ENCODE results near the gene GRM5. TPM values are rescaled to one million over a fixed set of nuclear protein-coding genes. Genes with fewer than 3 reads are reported as not detected.

Gene GRM5
- total and polyA plus RNA-seq, 2 donors (not counting 1 experiment from before 2014, with no cell fraction given): not detected

DNA sequence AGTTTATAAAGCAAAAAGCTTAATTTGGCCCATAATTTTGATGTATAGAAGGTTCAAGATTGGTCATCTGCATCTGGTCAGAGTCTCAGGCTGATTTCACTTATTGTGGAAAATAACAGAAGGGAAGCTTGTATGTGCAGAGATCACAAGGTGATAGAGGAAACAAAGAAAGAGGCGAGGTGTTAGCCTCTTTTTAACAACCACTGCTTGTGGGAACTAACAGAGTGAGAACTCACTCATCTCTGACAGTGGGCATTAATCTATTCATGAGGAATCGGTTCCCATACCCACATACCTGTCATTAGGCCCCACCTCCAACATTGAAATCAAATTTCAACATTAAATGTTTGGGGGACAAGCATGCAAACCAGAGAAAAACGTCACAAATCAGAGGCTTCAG is 250.3 kb downstream of the GRM5 start:
- no peaks in the 10 kb centered on the region for H3K9me3 ChIP-seq (ENCODE audit: control extremely low read depth in 1 of 3, control insufficient read depth in 2 of 3, insufficient read depth in 1 of 3, low read length in 2 of 3)
- H3K4me2 ChIP-seq (replicated peaks; ENCODE audit: low read depth, low read length, poor library complexity, severe bottlenecking): no peak overlapping the region
- ATAC-seq (ENCODE audit: low read depth) (no peak), DNase-seq (no peak)
- no peaks in the 10 kb centered on the region for H3K36me3 ChIP-seq (replicated peaks in 1 of 2; ENCODE audit: control extremely low read depth in 1 of 2, control insufficient read depth in 1 of 2, extremely low read depth in 1 of 2, insufficient read depth in 2 of 2, low read length in 1 of 2)
- H3K4me3 ChIP-seq (ENCODE audit: control extremely low read depth in 1 of 5, extremely low read depth in 1 of 5, insufficient read depth in 1 of 5, low read depth in 2 of 5, low read length in 4 of 5): no peak overlapping the region
- Mint-ChIP-seq H3K4me3 (no peak overlapping the region), H3K4me1 (no peaks in the 10 kb centered on the region), H3K9me3 (ENCODE audit: insufficient read depth) (no peaks in the 10 kb centered on the region), H3K27ac (no peak overlapping the region), H3K27me3 (no peaks in the 10 kb centered on the region)
- no peaks in the 10 kb centered on the region for H3K27me3 ChIP-seq (replicated peaks in 1 of 4; ENCODE audit: control extremely low read depth in 1 of 4, control insufficient read depth in 3 of 4, insufficient read depth in 4 of 4, low read length in 3 of 4)
- H3K4me1 ChIP-seq (ENCODE audit: control insufficient read depth in 2 of 2, insufficient read depth in 2 of 2, low read length in 2 of 2): no peaks in the 10 kb centered on the region
- H3K27ac ChIP-seq (ENCODE audit: low read length in 2 of 2): no peak overlapping the region
- intact Hi-C loops (cut with micrococcal nuclease): no loop called here
- CTCF ChIA-PET: no interaction called here
- H3K9ac ChIP-seq (ENCODE audit: low read length): no peak overlapping the region
- no peaks in the 10 kb centered on the region for H4K20me1 ChIP-seq (ENCODE audit: control insufficient read depth, insufficient read depth, low read length, poor library complexity, severe bottlenecking)
- no peaks in the 10 kb centered on the region for H3K79me2 ChIP-seq (ENCODE audit: control insufficient read depth, insufficient read depth, low read length)
- no CpG with 5 or more reads among the region's 3 CpGs for WGBS (ENCODE audit: insufficient coverage)
- no peak overlapping the region for H2AFZ ChIP-seq (ENCODE audit: insufficient read depth, low read depth, low read length, poor library complexity, severe bottlenecking)
- TF ChIP-seq CTCF (IDR thresholded peaks at IDR 0.05) (no peak), EZH2 (IDR thresholded peaks at IDR 0.05; ENCODE audit: borderline replicate concordance, insufficient read depth, low read depth, low read length, poor library complexity, severe bottlenecking) (no peak)
- POLR2A ChIA-PET: no interaction called here

DNA sequence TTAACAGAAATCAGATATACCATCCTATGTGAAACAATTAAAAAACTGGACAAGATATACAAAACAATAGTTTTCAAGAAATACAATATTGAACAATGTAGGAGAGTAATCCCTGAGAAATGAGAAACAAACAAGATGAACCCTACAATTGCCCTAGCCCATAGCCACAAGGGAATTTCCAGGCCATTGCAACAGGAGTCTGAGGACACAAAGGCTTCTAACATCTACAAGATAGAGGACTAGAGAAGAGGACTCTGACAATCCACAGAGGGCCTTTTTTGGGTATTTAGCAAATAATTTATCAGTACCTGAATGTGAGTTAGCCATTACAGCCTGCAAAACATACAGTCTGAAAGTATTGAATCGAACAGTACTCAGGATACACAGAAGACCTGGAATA is 251.7 kb downstream of the GRM5 start:
- DNase-seq (no peak), ATAC-seq (ENCODE audit: low read depth) (no peak)
- no peaks in the 10 kb centered on the region for H3K9me3 ChIP-seq (ENCODE audit: control extremely low read depth in 1 of 3, control insufficient read depth in 2 of 3, insufficient read depth in 1 of 3, low read length in 2 of 3)
- H3K27ac ChIP-seq (ENCODE audit: low read length in 2 of 2): no peak overlapping the region
- Mint-ChIP-seq H3K4me3 (no peak overlapping the region), H3K4me1 (no peaks in the 10 kb centered on the region), H3K27me3 (no peaks in the 10 kb centered on the region), H3K27ac (no peak overlapping the region), H3K9me3 (ENCODE audit: insufficient read depth) (no peaks in the 10 kb centered on the region)
- no peaks in the 10 kb centered on the region for H3K4me1 ChIP-seq (ENCODE audit: control insufficient read depth in 2 of 2, insufficient read depth in 2 of 2, low read length in 2 of 2)
- no peak overlapping the region for H3K9ac ChIP-seq (ENCODE audit: low read length)
- intact Hi-C loops (cut with micrococcal nuclease): no loop called here
- no peaks in the 10 kb centered on the region for H3K79me2 ChIP-seq (ENCODE audit: control insufficient read depth, insufficient read depth, low read length)
- CTCF ChIA-PET: no interaction called here
- POLR2A ChIA-PET: no interaction called here
- H3K27me3 ChIP-seq (replicated peaks in 1 of 4; ENCODE audit: control extremely low read depth in 1 of 4, control insufficient read depth in 3 of 4, insufficient read depth in 4 of 4, low read length in 3 of 4): no peaks in the 10 kb centered on the region
- no CpG with 5 or more reads among the region's 1 CpG for WGBS (ENCODE audit: insufficient coverage)
- TF ChIP-seq EZH2 (IDR thresholded peaks at IDR 0.05; ENCODE audit: borderline replicate concordance, insufficient read depth, low read depth, low read length, poor library complexity, severe bottlenecking): no peak
- TF ChIP-seq CTCF (IDR thresholded peaks at IDR 0.05): no peak
- H2AFZ ChIP-seq (ENCODE audit: insufficient read depth, low read depth, low read length, poor library complexity, severe bottlenecking): no peak overlapping the region
- H3K4me3 ChIP-seq (ENCODE audit: control extremely low read depth in 1 of 5, extremely low read depth in 1 of 5, insufficient read depth in 1 of 5, low read depth in 2 of 5, low read length in 4 of 5): no peak overlapping the region
- no peaks in the 10 kb centered on the region for H3K36me3 ChIP-seq (replicated peaks in 1 of 2; ENCODE audit: control extremely low read depth in 1 of 2, control insufficient read depth in 1 of 2, extremely low read depth in 1 of 2, insufficient read depth in 2 of 2, low read length in 1 of 2)
- H4K20me1 ChIP-seq (ENCODE audit: control insufficient read depth, insufficient read depth, low read length, poor library complexity, severe bottlenecking): no peaks in the 10 kb centered on the region
- no peak overlapping the region for H3K4me2 ChIP-seq (replicated peaks; ENCODE audit: low read depth, low read length, poor library complexity, severe bottlenecking)
